DND-41 (cell line): ENCODE data around the gene FCN1.

Source experiments
- ATAC-seq: fragments of 200-7000 bp; cut with Tn5 transposase; 3 replicates; pipeline ENCODE4 v1.9.1; 2021; ENCODE audit warnings: low read depth; ENCODE audit not compliant: insufficient read depth
- DNase-seq: peaks from one replicate; pipeline ENCODE4 v3.0.0-alpha.2; 2020
- H2AFZ ChIP-seq: 2 replicates; pipeline ENCODE4 v1.6.0; 2012; ENCODE audit warnings: low read depth, low read length
- H3K27ac ChIP-seq: 2 replicates; pipeline ENCODE4 v1.5.1; 2012; ENCODE audit warnings: low read length, inconsistent platforms
- H3K27me3 ChIP-seq: fragments of 200-600 bp; sonication (generic); 2 replicates; pipeline ENCODE4 v1.6.0; 2012; ENCODE audit warnings: low read length, mild to moderate bottlenecking, inconsistent platforms; ENCODE audit not compliant: insufficient read depth, poor library complexity
- H3K36me3 ChIP-seq: 2 replicates; pipeline ENCODE4 v1.5.1; 2012; ENCODE audit warnings: low read length, inconsistent platforms; ENCODE audit not compliant: insufficient read depth
- H3K4me1 ChIP-seq: 2 replicates; pipeline ENCODE4 v1.5.1; 2012; ENCODE audit warnings: mild to moderate bottlenecking, low read length; ENCODE audit not compliant: insufficient read depth
- H3K4me2 ChIP-seq: 2 replicates; pipeline ENCODE4 v1.6.0; 2012; ENCODE audit warnings: mild to moderate bottlenecking, moderate library complexity, low read length, inconsistent platforms; ENCODE audit not compliant: insufficient read depth
- H3K4me3 ChIP-seq, 2 experiments: fragments of 200-600 bp in 1 of 2; shearing (Covaris generic) in 1 of 2; 2 replicates each; pipeline ENCODE4 v1.5.1; 2012 to 2016; ENCODE audit warnings: inconsistent platforms in 2 of 2, low read length in 2 of 2, mild to moderate bottlenecking in 2 of 2, low read depth in 1 of 2, moderate library complexity in 1 of 2
- H3K79me2 ChIP-seq: 2 replicates; pipeline ENCODE4 v1.6.0; 2012; ENCODE audit warnings: low read length, inconsistent platforms; ENCODE audit not compliant: insufficient read depth
- H3K9ac ChIP-seq: 2 replicates; pipeline ENCODE4 v1.6.0; 2012; ENCODE audit warnings: low read depth, mild to moderate bottlenecking, inconsistent platforms, low read length, moderate library complexity
- H3K9me3 ChIP-seq: 2 replicates; pipeline ENCODE4 v1.5.1; 2012; ENCODE audit warnings: low read length, moderate library complexity, mild to moderate bottlenecking, inconsistent platforms; ENCODE audit not compliant: insufficient read depth, severe bottlenecking
- H4K20me1 ChIP-seq: 2 replicates; pipeline ENCODE4 v1.6.0; 2012; ENCODE audit warnings: low read length; ENCODE audit not compliant: insufficient read depth
- EZH2 ChIP-seq: IDR thresholded peaks from 3 replicates; pipeline ENCODE4 v1.6.1; 2012; ENCODE audit warnings: borderline replicate concordance, low read depth, mild to moderate bottlenecking, moderate library complexity, low read length, inconsistent platforms; ENCODE audit not compliant: severe bottlenecking
- TF ChIP-seq, protein P1 (sequence below): IDR thresholded peaks from 2 replicates; pipeline ENCODE4 v1.5.1; 2012; ENCODE audit warnings: borderline replicate concordance, low read length, moderate library complexity, mild to moderate bottlenecking; ENCODE audit not compliant: poor library complexity, severe bottlenecking; ENCODE audit errors: extremely low read depth

FCN1 gene

DNA sequence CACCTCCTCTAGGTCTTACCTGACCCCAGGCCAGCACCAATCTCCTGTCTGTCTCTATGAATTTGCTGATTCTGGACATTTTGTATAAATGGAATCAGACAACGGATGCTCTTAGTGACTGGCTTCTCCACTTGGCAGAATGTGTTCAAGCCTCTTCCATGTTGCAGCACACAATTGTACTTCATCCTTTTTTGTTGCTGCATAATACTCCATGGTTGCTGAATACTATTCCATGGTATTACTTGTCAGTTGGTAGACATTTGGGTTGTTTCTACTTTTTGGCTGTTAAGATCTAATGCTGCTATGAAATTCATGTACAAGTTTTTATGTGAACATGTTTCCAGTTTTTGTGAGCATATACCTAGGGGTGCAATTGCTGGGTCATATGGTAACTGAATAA lies 34.3 kb upstream of the FCN1 start:
- no peak for DNase-seq
- no peaks in the 10 kb centered on the region for H3K4me1 ChIP-seq
- H3K27ac ChIP-seq = no peak overlapping the region
- H3K9me3 ChIP-seq = no peaks in the 10 kb centered on the region
- H4K20me1 ChIP-seq = no peaks in the 10 kb centered on the region; the same call in 1 of the 2 replicates
- TF ChIP-seq, protein P1, sequence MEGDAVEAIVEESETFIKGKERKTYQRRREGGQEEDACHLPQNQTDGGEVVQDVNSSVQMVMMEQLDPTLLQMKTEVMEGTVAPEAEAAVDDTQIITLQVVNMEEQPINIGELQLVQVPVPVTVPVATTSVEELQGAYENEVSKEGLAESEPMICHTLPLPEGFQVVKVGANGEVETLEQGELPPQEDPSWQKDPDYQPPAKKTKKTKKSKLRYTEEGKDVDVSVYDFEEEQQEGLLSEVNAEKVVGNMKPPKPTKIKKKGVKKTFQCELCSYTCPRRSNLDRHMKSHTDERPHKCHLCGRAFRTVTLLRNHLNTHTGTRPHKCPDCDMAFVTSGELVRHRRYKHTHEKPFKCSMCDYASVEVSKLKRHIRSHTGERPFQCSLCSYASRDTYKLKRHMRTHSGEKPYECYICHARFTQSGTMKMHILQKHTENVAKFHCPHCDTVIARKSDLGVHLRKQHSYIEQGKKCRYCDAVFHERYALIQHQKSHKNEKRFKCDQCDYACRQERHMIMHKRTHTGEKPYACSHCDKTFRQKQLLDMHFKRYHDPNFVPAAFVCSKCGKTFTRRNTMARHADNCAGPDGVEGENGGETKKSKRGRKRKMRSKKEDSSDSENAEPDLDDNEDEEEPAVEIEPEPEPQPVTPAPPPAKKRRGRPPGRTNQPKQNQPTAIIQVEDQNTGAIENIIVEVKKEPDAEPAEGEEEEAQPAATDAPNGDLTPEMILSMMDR = no peak
- TF ChIP-seq EZH2 = no peak
- no peaks in the 10 kb centered on the region for H3K36me3 ChIP-seq
- H3K4me2 ChIP-seq = no peak overlapping the region
- H3K79me2 ChIP-seq = no peaks in the 10 kb centered on the region
- H3K9ac ChIP-seq = no peak overlapping the region
- no peak overlapping the region for H3K4me3 ChIP-seq
- H2AFZ ChIP-seq = no peak overlapping the region
- no peaks in the 10 kb centered on the region for H3K27me3 ChIP-seq
- no peak for ATAC-seq

DNA sequence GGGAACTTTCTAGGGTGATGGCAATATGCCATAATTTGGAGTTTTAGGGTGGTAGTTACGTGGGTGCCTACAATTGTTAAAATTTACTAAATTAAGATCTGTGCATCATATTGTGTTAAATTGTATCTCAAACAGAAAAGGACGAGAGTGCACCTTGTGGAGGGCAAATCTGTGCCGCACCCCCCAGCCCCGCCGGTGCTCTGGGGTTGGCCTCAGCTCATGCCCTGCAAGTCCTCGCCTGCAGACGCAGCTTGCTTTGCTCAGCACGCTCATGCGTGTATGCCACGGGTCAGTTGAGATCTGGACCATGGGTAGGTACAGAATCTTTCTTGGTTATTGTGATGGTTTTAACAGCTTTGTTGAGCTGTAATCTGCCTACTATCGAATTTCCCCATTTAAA lies 33.7 kb upstream of the FCN1 start:
- DNase-seq (no peak), ATAC-seq (no peak)
- Histone ChIP-seq H3K4me3 (no peak overlapping the region), H3K36me3 (no peaks in the 10 kb centered on the region), H3K4me2 (no peak overlapping the region), H3K27me3 (no peaks in the 10 kb centered on the region), H3K9me3 (no peaks in the 10 kb centered on the region), H2AFZ (no peak overlapping the region), H3K4me1 (no peaks in the 10 kb centered on the region), H3K9ac (no peak overlapping the region), H3K79me2 (no peaks in the 10 kb centered on the region), H3K27ac (no peak overlapping the region), H4K20me1 (no peaks in the 10 kb centered on the region; the same call in 1 of the 2 replicates)
- TF ChIP-seq EZH2 = no peak
- TF ChIP-seq, protein P1 = no peak

DNA sequence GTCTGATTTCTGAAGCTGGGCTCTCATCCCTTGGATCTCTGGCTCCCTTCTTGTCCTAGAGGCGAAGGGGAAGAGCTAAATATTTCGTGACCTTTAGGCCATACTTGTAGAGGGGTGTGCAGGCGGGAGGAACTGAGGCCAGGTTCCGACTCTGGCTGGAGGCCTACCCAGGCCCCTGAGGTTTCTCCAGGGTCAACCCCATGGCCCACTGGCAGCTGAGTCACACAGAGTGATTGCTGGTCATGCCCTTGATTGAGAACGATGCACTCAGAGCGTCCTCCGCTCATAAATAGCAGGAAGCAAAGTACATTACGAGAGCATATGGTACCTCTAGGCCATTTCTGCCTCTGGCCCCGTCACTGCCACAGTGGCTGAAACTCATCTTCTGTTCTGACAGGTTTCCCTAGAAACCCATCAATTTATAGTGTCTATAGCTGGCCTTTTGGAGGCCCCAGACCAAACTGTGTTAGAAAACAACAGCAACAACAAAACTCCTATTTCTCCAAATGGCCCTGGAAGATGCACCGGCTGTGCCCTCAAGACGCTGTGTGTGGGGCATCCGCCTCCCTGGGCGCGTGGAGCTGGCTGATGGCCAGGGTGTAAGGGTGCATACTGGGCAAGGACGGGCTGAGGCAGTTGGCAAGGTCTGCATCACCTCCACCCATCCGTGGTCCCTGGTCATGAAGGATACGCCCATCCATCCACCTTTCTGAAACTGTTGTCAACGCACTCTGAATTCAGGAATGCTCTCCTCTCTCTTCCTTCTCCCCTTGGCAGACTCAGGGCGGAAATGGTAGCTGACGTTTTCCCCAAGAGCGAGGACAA lies 32.9 kb upstream of the FCN1 start:
- Histone ChIP-seq H2AFZ (no peak overlapping the region), H3K4me2 (no peak overlapping the region), H3K4me1 (no peaks in the 10 kb centered on the region), H3K79me2 (no peaks in the 10 kb centered on the region), H3K9ac (no peak overlapping the region), H3K36me3 (no peaks in the 10 kb centered on the region), H3K27ac (no peak overlapping the region), H3K4me3 (no peak overlapping the region), H3K9me3 (no peaks in the 10 kb centered on the region), H3K27me3 (no peaks in the 10 kb centered on the region), H4K20me1 (no peaks in the 10 kb centered on the region; the same call in 1 of the 2 replicates)
- DNase-seq = no peak
- no peak for TF ChIP-seq EZH2
- TF ChIP-seq, protein P1 = no peak
- ATAC-seq = no peak
